GM21723 (cell line): ENCODE results near the gene SUPT4H1.
"Not testable (repeated sequence)": the region's sequence is repeated elsewhere in the genome, so short reads cannot be mapped to it uniquely, and the experiment has no call there.

Source experiments
- ATAC-seq: cut with Tn5 transposase; IDR thresholded peaks from one replicate; pipeline ENCODE4 v1.9.1; 2021; ENCODE audit warnings: mild to moderate bottlenecking, moderate library complexity; ENCODE audit not compliant: unreplicated experiment

Gene SUPT4H1

GRCh38 chr17:58341861-58342475 is 10.0 kb downstream of the SUPT4H1 start:
- ATAC-seq: no peak

DNA sequence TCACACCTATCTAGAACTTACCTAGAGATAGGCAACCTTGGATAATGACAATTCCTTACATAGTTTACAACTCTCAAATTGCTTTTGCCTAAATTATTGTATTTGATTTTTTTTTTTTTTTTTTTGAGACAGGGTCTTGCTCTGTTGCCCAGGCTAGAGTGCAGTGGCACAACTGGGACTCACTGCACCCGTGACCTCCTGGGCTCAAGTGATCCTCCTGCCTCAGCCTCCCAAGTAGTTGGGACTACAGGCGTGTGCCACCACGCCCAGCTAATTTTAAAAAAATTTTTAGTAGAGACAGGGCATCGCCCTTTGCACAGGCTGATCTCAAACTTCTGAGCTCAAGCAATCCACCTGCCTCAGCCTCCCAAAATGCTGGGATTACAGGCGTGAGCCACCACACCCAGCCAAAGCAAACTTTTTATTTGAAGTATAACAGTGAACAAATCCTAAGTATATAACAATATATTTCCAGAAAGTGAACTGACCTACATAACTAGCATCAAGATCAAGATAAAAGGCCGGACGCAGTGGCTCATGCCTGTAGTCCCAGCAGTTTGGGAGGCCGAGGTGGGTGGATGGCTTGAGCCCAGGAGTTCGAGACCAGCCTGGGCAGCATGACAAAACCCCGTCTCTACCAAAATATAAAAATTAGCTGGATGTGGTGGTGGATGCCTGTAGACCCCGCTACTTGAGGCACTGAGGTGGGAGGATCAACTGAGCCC is 10.7 kb downstream of the SUPT4H1 start:
- not testable (repeated sequence) for ATAC-seq

DNA sequence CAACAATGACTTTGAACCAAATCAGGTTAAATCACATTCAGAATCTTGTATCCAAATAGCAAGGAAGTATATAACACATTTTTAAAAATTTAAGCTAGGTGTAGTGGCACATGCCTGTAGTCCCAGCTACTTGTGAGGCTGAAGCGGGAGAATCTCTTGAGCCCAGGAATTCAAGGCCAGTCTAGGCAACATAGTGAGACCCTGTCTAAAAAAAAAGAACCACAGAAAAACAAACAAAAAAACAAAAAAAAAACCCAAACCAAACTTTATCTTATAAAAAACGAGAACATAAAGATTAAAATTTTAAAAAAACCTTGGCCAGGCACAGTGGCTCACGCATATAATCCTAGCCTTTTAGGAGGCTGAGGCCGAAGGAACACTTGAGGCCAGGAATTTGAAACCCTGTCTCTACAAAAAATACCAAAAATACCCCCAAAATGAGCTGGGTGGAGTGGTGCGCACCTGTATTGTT is 11.6 kb downstream of the SUPT4H1 start:
- no peak for ATAC-seq

DNA sequence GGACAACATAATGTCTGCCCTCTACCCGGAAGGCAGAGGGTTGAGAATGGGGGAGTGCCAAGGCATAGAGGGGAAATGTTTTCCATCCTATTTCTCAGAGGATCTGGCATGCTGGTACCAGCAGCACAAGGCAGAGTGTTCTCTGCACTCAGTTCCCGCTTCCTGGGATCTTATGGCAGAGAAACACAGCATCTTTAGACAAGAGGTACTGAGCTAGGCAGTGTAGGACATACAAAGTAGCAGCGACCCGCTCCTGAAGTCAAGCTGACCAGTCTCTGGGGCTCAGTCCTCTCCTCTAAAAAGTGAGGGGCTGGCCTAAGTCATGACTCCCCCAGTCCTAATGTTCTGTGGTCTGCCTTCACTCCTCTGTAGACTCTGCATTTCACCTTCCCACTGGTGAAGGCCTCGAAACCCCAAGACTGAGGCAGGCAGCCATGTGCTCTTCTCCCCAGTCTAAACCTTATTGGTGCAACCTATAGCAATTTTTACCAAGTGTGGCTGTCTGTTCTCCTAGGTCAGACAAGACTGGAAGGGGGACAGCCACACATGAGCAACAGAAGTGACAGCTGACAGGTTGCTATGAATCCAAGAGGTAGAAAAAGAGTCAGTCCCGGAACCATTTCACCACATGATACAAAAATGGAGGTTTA is 12.1 kb downstream of the SUPT4H1 start:
- no peak for ATAC-seq

DNA sequence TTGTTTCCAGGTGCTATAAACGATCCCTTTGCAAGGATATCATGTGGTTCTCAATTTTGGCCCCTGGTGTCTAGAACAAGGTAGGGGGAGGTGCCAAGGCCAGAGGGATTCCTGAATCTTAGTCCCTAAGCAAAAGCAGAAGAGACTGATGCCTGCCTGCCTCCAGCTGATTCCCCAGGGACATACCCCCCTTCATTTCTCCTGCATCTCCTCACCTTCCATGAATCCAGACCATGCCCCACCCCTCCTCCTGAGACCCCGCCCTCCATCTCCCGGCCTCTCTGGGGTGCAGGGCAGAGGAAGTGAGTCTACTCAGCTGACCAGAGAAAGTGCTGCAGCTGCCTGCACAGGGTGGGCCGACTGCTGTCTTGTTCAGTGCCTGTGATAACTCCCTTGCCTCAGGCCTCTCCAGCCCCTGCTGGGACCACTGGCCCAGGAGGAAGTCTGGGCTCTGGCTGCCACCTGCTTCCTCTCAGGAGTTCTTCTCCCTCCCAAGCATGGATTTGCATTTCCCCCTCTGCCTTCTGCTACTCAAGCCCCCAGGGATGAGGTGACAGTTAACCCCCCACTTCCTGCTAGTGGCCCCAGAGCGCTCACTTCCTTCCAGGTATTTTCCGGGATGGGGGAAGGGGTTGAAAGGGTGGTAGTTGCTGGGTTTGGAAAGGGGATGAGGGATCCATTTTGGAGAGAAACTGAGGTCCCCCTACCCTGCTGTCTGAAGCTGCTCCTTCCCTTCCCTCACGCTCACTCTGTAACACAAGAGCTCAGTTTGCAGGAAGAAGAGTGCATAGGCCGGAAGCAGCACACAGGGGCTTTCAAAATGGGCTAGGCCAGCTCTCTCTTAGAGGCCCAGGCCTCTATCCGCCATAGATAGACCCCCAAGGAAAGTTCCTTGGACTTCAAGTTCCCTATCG is 12.9 kb downstream of the SUPT4H1 start:
- peak; percentile 26 for ATAC-seq

GRCh38 chr17:58338454-58338840 is 13.6 kb downstream of the SUPT4H1 start:
- ATAC-seq: no peak

- peak; percentile 60 for ATAC-seq
Observed at GRCh38 chr17:58337600-58338453, 14.2 kb downstream of the SUPT4H1 start.

GRCh38 chr17:58337210-58337599 is 14.8 kb downstream of the SUPT4H1 start:
- ATAC-seq: no peak

DNA sequence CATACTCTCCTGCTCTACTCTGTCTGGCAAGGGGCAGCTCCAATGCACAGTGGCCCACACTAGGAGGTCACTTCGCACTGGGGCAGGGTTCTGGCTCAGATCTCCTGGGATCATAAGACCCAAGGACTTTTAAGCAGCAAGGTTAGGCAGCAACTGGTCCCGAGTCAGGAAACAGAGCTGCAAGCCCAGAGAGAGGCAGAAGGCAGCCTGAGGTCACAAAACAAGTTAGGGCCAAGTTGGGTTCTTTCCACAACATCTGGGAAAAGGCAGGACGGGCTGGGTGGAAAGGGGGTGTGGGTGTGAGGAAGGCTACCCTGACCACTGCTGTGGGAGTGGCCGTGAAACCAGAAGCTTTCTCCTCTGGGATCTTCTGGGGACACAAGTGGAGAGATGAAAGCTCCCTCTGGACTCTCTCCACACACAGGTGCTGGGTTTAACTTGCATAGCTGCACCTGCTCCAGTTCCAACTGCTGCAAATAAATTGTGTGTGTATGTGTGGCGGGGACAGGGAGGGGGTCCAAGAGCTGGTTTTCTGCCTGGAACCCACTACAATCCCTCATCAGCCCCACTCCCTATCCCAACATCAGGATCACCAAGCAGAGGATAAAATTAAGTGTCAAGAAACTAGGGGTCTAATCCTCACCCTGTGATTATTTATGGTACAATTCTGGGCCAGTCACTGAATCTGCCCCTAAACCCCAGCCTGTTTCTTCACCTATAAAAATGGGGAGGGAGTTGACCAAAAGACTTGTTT is 15.4 kb downstream of the SUPT4H1 start:
- ATAC-seq: no peak

GRCh38 chr17:58335779-58336455 is 16.1 kb downstream of the SUPT4H1 start:
- no peak for ATAC-seq

GRCh38 chr17:58335061-58335731 is 16.8 kb downstream of the SUPT4H1 start:
- no peak for ATAC-seq

- ATAC-seq: no peak
Observed at GRCh38 chr17:58334661-58335060, 17.3 kb downstream of the SUPT4H1 start.

DNA sequence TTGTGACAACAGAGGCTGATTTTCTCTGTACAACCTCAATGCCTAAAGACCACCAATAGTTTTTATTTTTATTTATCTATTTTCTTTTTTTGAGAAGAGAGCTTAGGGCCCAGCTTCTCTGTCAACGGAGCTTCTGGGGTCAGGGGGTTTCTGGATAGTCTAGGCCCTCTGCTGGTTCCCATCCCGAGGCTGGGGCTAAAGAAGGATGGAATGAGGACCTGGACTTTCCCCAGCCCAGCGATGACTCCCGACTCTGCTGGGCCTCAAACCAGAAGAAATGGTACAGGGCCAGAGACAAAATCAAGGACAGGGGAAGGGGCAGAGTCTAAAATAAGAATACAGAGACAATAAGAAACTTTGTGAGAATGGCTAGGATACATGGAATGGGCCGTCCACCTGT is 17.7 kb downstream of the SUPT4H1 start:
- no peak for ATAC-seq

DNA sequence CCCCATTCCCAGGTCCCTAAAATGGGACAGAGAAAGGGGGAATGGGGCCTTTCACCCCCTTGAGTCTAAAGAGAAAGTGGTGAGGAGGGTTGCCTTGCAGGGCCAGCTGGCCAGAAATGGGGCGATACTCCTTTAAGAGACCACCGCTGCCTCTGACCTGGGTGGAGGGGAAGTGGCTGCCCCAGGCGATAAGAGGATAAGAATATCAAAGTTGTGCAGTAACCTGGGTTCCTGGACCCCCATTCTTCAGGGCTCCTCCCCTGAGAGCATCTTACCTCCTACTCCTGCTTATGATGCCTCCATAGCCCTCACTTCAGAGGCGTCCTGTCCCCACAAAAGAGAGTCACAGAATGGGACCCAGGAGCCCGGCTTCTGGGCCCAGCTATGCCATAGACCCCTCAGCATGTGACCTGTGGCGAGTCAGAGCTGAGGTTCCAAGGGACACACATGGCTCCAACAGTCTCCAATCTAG is 18.2 kb downstream of the SUPT4H1 start:
- ATAC-seq: no peak

DNA sequence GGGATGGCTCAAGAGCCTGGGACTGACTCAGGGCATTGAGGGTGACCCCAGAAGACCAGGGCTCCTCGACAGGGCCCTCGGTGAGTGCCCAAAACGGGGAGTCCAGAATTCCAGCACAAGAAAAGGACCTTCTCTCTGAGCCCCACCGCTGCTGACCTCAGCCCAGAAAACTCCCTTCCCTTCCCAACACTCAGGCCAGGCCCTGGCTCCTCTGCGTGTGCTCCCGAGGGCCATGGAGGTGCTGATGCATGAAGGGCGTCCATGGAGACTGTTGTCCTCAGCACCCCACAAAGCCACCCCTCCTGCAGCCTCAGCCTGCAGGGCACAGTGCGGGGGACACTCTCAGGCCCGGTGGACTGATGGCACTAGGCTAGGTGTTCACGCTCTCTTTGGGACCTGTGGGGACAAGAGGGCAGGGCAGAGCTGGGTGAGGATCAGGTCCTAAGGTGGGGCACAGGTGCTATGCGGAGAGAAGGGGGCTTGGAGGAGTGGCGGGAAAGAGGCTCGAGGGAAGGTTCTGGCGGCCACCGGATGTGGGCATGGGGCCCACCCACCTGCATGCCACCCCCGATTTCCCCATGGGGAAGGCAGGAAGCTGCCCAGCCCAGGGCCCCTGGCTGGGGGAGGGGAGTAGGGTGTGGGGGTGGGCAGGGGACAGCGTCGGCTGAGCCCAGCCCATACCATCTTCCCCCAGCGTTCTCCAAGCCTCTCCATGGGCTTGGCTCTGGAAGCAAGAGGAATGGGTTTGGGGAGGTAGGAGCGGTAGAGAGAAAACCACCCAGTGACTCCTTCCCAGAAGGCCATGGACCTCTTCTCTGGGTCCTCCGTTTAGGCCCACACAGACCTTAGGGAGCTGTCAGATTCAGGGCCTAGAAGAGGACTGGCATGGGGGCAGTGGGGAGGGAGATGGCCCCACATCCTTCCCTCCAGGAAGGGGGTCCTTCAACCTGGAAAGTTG is 18.9 kb downstream of the SUPT4H1 start:
- no peak for ATAC-seq

GRCh38 chr17:58331815-58332777 is 19.9 kb downstream of the SUPT4H1 start:
- peak; percentile 17 for ATAC-seq
